EL (cell line): Measurements from ENCODE around the gene LANCL2.
A peak's percentile ranks its signal among the peaks of the same experiment; 100 is the strongest.
"Not testable (repeated sequence)": the region's sequence is repeated elsewhere in the genome, so short reads cannot be mapped to it uniquely, and the experiment has no call there.

ENCODE experiments used
- DNase-seq: peaks from one replicate; pipeline ENCODE4 v3.0.0-alpha.2; 2016

LANCL2 gene

GRCh38 chr7:55409482-55410225, 44.5 kb downstream of the LANCL2 start:
- DNase-seq: peak; percentile 7

GRCh38 chr7:55410667-55411239, 45.6 kb downstream of the LANCL2 start:
- no peak for DNase-seq

GRCh38 chr7:55411844-55412243, 46.7 kb downstream of the LANCL2 start:
- no peak for DNase-seq

- no peak for DNase-seq
Observed at GRCh38 chr7:55413442-55413841, 48.3 kb downstream of the LANCL2 start.

GRCh38 chr7:55415173-55415778, 50.1 kb downstream of the LANCL2 start:
- DNase-seq: peak; percentile 72

- DNase-seq: not testable (repeated sequence)
Observed at GRCh38 chr7:55417456-55417855, 52.3 kb downstream of the LANCL2 start.

GRCh38 chr7:55420530-55420929, 55.4 kb downstream of the LANCL2 start:
- DNase-seq: peak; percentile 49

- DNase-seq: peak; percentile 70
Observed at GRCh38 chr7:55423277-55423711, 58.2 kb downstream of the LANCL2 start.

GRCh38 chr7:55423891-55424290, 58.8 kb downstream of the LANCL2 start:
- peak; percentile 26 for DNase-seq

- DNase-seq: no peak
Observed at GRCh38 chr7:55425141-55425752, 60.1 kb downstream of the LANCL2 start.

- no peak for DNase-seq
Observed at GRCh38 chr7:55426676-55427075, 61.5 kb downstream of the LANCL2 start.

- no peak for DNase-seq
Observed at GRCh38 chr7:55427342-55427741, 62.2 kb downstream of the LANCL2 start.

- no peak for DNase-seq
Observed at GRCh38 chr7:55427800-55428199, 62.7 kb downstream of the LANCL2 start.

- DNase-seq: no peak
Observed at GRCh38 chr7:55429835-55430499, 64.8 kb downstream of the LANCL2 start.

GRCh38 chr7:55431898-55432297, 66.8 kb downstream of the LANCL2 start:
- DNase-seq: no peak

GRCh38 chr7:55432506-55432905, 67.4 kb downstream of the LANCL2 start:
- DNase-seq: no peak

GRCh38 chr7:55432939-55433784, 68.0 kb downstream of the LANCL2 start:
- peak; percentile 45 for DNase-seq

GRCh38 chr7:55435466-55435865, 70.3 kb downstream of the LANCL2 start:
- no peak for DNase-seq

GRCh38 chr7:55436457-55436856, 71.3 kb downstream of the LANCL2 start:
- DNase-seq: no peak

- no peak for DNase-seq
Observed at GRCh38 chr7:55437375-55437774, 72.2 kb downstream of the LANCL2 start.

GRCh38 chr7:55438085-55438756, 73.1 kb downstream of the LANCL2 start:
- no peak for DNase-seq
